Endothelial cell (in vitro differentiated cells): ENCODE data around the gene DLX3. TPM values are rescaled to one million over a fixed set of nuclear protein-coding genes. Genes with fewer than 3 reads are reported as not detected.

Experiments used
- DNase-seq: peaks from one replicate; pipeline ENCODE4 v3.0.0; 2021; ENCODE audit warnings: low spot score
- H3K27ac Mint-ChIP-seq: one replicate; pipeline ENCODE4 v1.8.0; 2021; ENCODE audit warnings: mixed read lengths, inconsistent platforms; ENCODE audit not compliant: unreplicated experiment
- H3K27me3 Mint-ChIP-seq: one replicate; pipeline ENCODE4 v1.8.0; 2021; ENCODE audit warnings: mild to moderate bottlenecking, moderate library complexity, mixed read lengths, inconsistent platforms; ENCODE audit not compliant: unreplicated experiment
- H3K36me3 Mint-ChIP-seq: one replicate; pipeline ENCODE4 v1.8.0; 2021; ENCODE audit warnings: mild to moderate bottlenecking, low read depth, mixed read lengths, inconsistent platforms; ENCODE audit not compliant: unreplicated experiment
- H3K4me1 Mint-ChIP-seq: one replicate; pipeline ENCODE4 v1.8.0; 2021; ENCODE audit warnings: mild to moderate bottlenecking, mixed read lengths, inconsistent platforms; ENCODE audit not compliant: unreplicated experiment
- H3K4me3 Mint-ChIP-seq: one replicate; pipeline ENCODE4 v1.8.0; 2021; ENCODE audit warnings: mild to moderate bottlenecking, mixed read lengths, inconsistent platforms; ENCODE audit not compliant: unreplicated experiment
- H3K9me3 Mint-ChIP-seq: one replicate; pipeline ENCODE4 v1.8.0; 2021; ENCODE audit warnings: mixed read lengths, inconsistent platforms; ENCODE audit not compliant: unreplicated experiment
- CTCF ChIP-seq: fragments of 200-600 bp; sonication (generic); IDR thresholded peaks from one replicate; pipeline ENCODE4 v1.5.0; 2021; ENCODE audit warnings: antibody characterized with exemption; ENCODE audit not compliant: unreplicated experiment
- total RNA-seq: library from RNA; stranded (reverse); fragmentation: NEBNext Ultra II Directional; extraction: Animal tissue kit (Norgen Biotek cat#: 25700); gene quantifications from one replicate; pipeline ENCODE4 v1.2.1, GENCODE V29; 2021; ENCODE audit not compliant: unreplicated experiment

The DLX3 gene
- total RNA-seq, 1 donor from 2014 or later, result 0.13 TPM

GRCh38 chr17:50003911-50004310 is 8.9 kb upstream of the DLX3 start:
- H3K27ac Mint-ChIP-seq, result no peak overlapping the region
- DNase-seq, result no peak
- no peaks in the 10 kb centered on the region for H3K36me3 Mint-ChIP-seq
- no peaks in the 10 kb centered on the region for H3K27me3 Mint-ChIP-seq
- TF ChIP-seq CTCF, result no peak
- H3K9me3 Mint-ChIP-seq, result no peaks in the 10 kb centered on the region
- H3K4me3 Mint-ChIP-seq, result no peak overlapping the region
- H3K4me1 Mint-ChIP-seq, result no peaks in the 10 kb centered on the region

GRCh38 chr17:49998836-49999511 is 4.0 kb upstream of the DLX3 start:
- Mint-ChIP-seq H3K4me1 (peaks cover 9% of the 10 kb centered on the region), H3K36me3 (peaks cover 3% of the 10 kb centered on the region), H3K9me3 (no peaks in the 10 kb centered on the region), H3K4me3 (no peak overlapping the region), H3K27me3 (peaks cover 25% of the 10 kb centered on the region), H3K27ac (no peak overlapping the region)
- DNase-seq, result no peak
- TF ChIP-seq CTCF, result no peak

- Mint-ChIP-seq H3K9me3 (no peaks in the 10 kb centered on the region), H3K27ac (no peak overlapping the region), H3K4me1 (peaks cover 11% of the 10 kb centered on the region), H3K27me3 (peaks cover 28% of the 10 kb centered on the region), H3K4me3 (no peak overlapping the region), H3K36me3 (peaks cover 3% of the 10 kb centered on the region)
- peak; percentile 97 for TF ChIP-seq CTCF
- DNase-seq, result peak; percentile 88
Measured at GRCh38 chr17:49997773-49998703, 3.0 kb upstream of the DLX3 start.

- Mint-ChIP-seq H3K9me3 (no peaks in the 10 kb centered on the region), H3K27me3 (peaks cover 33% of the 10 kb centered on the region), H3K4me1 (peaks cover 11% of the 10 kb centered on the region), H3K27ac (no peak overlapping the region), H3K36me3 (peaks cover 3% of the 10 kb centered on the region), H3K4me3 (no peak overlapping the region)
- DNase-seq, result no peak
- TF ChIP-seq CTCF, result no peak
Measured at GRCh38 chr17:49997301-49997650, 2.3 kb upstream of the DLX3 start.
